ENCODE data around the gene COL2A1.

DNA sequence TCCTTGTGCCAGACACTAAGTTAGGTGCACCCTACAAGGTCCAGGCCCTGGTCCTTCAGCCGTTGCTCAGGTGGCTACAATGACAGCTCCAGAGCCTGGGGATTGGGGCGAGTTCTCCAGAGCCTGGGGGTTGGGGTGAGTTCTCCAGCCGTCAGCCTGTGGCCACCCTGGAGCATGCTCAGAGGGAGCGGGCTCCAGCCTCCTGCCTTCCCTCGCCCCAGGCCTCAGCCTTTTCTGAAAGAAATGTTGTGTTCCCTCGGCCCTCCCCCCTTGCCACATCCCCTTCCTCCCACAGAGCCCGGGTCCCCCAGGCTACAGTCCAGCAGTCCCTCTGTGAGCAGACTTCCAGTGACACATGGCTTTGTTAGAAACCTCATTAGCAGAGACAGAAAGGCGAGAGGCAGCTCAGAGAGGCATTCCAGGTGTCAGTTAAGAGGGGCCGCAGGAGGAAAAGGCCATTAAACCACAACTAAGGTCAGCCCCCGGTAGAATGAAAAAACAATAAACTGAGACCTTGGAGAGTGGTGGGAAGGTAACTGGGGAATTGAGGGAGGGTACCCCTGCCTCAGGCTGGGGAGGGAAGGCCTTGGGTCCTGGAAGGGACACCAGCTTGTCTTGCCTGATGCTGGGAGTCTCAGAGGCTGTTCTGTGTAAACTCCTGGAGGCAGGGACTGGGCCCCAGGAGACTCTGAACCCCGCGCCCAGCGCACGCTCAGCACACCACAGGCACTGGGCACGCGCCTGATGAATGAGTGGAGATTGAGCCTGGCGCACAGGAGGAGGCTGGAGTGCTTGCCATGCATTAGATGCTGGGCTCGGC is 23.1 kb upstream of the COL2A1 start:
- TF ChIP-seq NFATC3 (IDR thresholded peaks at IDR 0.05) (no peak), TBL1XR1 (IDR thresholded peaks at IDR 0.05; ENCODE audit: low read length in 2 of 2) (no peak)
